ENCODE measurements around the gene TMED4. TPM values are rescaled to one million over a fixed set of nuclear protein-coding genes. Genes with fewer than 3 reads are reported as not detected.

Gene TMED4
- total RNA-seq, 1 experiment from 2014 or later = 49.7 TPM

- peaks cover 17% of the 10 kb centered on the region for H3K4me1 Mint-ChIP-seq (ENCODE audit: insufficient read depth, unreplicated experiment)
Measured at GRCh38 chr7:44539669-44540506, 42.1 kb downstream of the TMED4 start.

GRCh38 chr7:44538798-44539668 lies 43.0 kb downstream of the TMED4 start:
- CTCF ChIA-PET = no interaction called here
- Mint-ChIP-seq H3K27me3 (ENCODE audit: insufficient read depth, unreplicated experiment) (no peaks in the 10 kb centered on the region), H3K36me3 (ENCODE audit: insufficient read depth, unreplicated experiment) (no peaks in the 10 kb centered on the region), H3K27ac (ENCODE audit: low read depth, unreplicated experiment) (no peak overlapping the region), H3K9me3 (ENCODE audit: unreplicated experiment) (no peaks in the 10 kb centered on the region), H3K4me3 (ENCODE audit: unreplicated experiment) (no peak overlapping the region), H3K4me1 (ENCODE audit: insufficient read depth, unreplicated experiment) (peaks cover 12% of the 10 kb centered on the region)
- intact Hi-C loops (cut with micrococcal nuclease) = no loop called here
- no peak for TF ChIP-seq CTCF (IDR thresholded peaks at IDR 0.05; ENCODE audit: unreplicated experiment)
- POLR2A ChIA-PET = interaction anchor here (0.7 to 1.2 kb wide), 2 partner anchors 49 to 259 kb away, joined by 3 to 4 read pairs; partner anchors contain the start of gene NUDCD3
- DNase-seq (ENCODE audit: unreplicated experiment) = no peak
- BruUV-seq (replicated peaks) = no TSS peak

More at GRCh38 chr7:44539669-44540506, 42.1 kb downstream of the TMED4 start:
- BruUV-seq (replicated peaks) = no TSS peak
- ChIA-PET POLR2A (interaction anchor here (1.2 to 6.4 kb wide), 2 partner anchors 49 to 258 kb away, joined by 3 to 60 read pairs; partner anchors contain the start of gene NUDCD3), CTCF (interaction anchor here (0.6 to 1.2 kb wide), 2 partner anchors 26 to 33 kb away, joined by 3 read pairs; no protein-coding TSS in a partner anchor)
- Mint-ChIP-seq H3K4me3 (ENCODE audit: unreplicated experiment) (no peak overlapping the region), H3K27ac (ENCODE audit: low read depth, unreplicated experiment) (no peak overlapping the region), H3K36me3 (ENCODE audit: insufficient read depth, unreplicated experiment) (no peaks in the 10 kb centered on the region), H3K27me3 (ENCODE audit: insufficient read depth, unreplicated experiment) (no peaks in the 10 kb centered on the region), H3K9me3 (ENCODE audit: unreplicated experiment) (no peaks in the 10 kb centered on the region)
- intact Hi-C loops (cut with micrococcal nuclease) = loop anchor here (10.0 kb wide), 1 partner anchor 45 kb away; the partner anchor contains the start of gene NUDCD3
- no peak for DNase-seq (ENCODE audit: unreplicated experiment)
- TF ChIP-seq CTCF (IDR thresholded peaks at IDR 0.05; ENCODE audit: unreplicated experiment) = no peak

GRCh38 chr7:44538093-44538797 lies 43.8 kb downstream of the TMED4 start:
- peaks cover 5% of the 10 kb centered on the region for H3K4me1 Mint-ChIP-seq (ENCODE audit: insufficient read depth, unreplicated experiment)
- no peak for TF ChIP-seq CTCF (IDR thresholded peaks at IDR 0.05; ENCODE audit: unreplicated experiment)
- no peaks in the 10 kb centered on the region for H3K36me3 Mint-ChIP-seq (ENCODE audit: insufficient read depth, unreplicated experiment)
- POLR2A ChIA-PET = interaction anchor here (0.7 kb wide), 1 partner anchor 48 kb away, joined by 4 read pairs; the partner anchor contains the start of gene NUDCD3
- no peak overlapping the region for H3K27ac Mint-ChIP-seq (ENCODE audit: low read depth, unreplicated experiment)
- no peak for DNase-seq (ENCODE audit: unreplicated experiment)
- CTCF ChIA-PET = no interaction called here
- H3K9me3 Mint-ChIP-seq (ENCODE audit: unreplicated experiment) = no peaks in the 10 kb centered on the region
- BruUV-seq (replicated peaks) = no TSS peak
- intact Hi-C loops (cut with micrococcal nuclease) = no loop called here
- H3K4me3 Mint-ChIP-seq (ENCODE audit: unreplicated experiment) = no peak overlapping the region
- no peaks in the 10 kb centered on the region for H3K27me3 Mint-ChIP-seq (ENCODE audit: insufficient read depth, unreplicated experiment)
